AG04450 (cell line): Measurements from ENCODE around the gene MAML2. TPM values are rescaled to one million over a fixed set of nuclear protein-coding genes. Genes with fewer than 3 reads are reported as not detected.
"Not testable (repeated sequence)": the region's sequence is repeated elsewhere in the genome, so short reads cannot be mapped to it uniquely, and the experiment has no call there.

Experiments
- CTCF ChIA-PET: fragments of 300-600, 350-600 bp; formaldehyde crosslinking; extraction: SDS; loops from one replicate; lab custom pipeline; 2022; ENCODE audit warnings: antibody characterized with exemption, inconsistent platforms; lab: Charles Lee
- POLR2A ChIA-PET: fragments of 350-600 bp; formaldehyde crosslinking; extraction: SDS; loops from one replicate; lab custom pipeline; 2021; ENCODE audit warnings: antibody characterized with exemption, inconsistent platforms; lab: Yijun Ruan, JAX
- DNase-seq: peaks from one replicate; pipeline ENCODE4 v3.0.0-alpha.2; 2011; ENCODE audit warnings: low read depth, low spot score
- H3K27ac ChIP-seq: one replicate; pipeline ENCODE4 v1.5.1; 2012; ENCODE audit warnings: low read depth, low read length, control low read depth
- H3K27me3 ChIP-seq: one replicate; pipeline ENCODE4 v1.6.0; 2012; ENCODE audit warnings: low read length; ENCODE audit not compliant: control insufficient read depth, insufficient read depth
- H3K4me3 ChIP-seq: 2 replicates; pipeline ENCODE4 v1.5.1; 2011; ENCODE audit warnings: mild to moderate bottlenecking, low read depth, low read length, control low read depth
- H3K9me3 ChIP-seq: 2 replicates; pipeline ENCODE4 v1.5.1; 2012; ENCODE audit warnings: low read length; ENCODE audit not compliant: control insufficient read depth, insufficient read depth
- CTCF ChIP-seq: IDR thresholded peaks from 2 replicates; pipeline ENCODE4 v1.5.1; 2011; ENCODE audit warnings: low read depth, low read length, control low read depth, inconsistent platforms
- polyA plus RNA-seq: library from polyadenylated mRNA; depleted of rRNA; stranded (reverse); fragments of >200 nt; gene quantifications from 2 replicates; pipeline ENCODE4 v1.2.3, GENCODE V29; 2011

Gene MAML2
- polyA plus RNA-seq, 1 experiment: 23.0 TPM

DNA sequence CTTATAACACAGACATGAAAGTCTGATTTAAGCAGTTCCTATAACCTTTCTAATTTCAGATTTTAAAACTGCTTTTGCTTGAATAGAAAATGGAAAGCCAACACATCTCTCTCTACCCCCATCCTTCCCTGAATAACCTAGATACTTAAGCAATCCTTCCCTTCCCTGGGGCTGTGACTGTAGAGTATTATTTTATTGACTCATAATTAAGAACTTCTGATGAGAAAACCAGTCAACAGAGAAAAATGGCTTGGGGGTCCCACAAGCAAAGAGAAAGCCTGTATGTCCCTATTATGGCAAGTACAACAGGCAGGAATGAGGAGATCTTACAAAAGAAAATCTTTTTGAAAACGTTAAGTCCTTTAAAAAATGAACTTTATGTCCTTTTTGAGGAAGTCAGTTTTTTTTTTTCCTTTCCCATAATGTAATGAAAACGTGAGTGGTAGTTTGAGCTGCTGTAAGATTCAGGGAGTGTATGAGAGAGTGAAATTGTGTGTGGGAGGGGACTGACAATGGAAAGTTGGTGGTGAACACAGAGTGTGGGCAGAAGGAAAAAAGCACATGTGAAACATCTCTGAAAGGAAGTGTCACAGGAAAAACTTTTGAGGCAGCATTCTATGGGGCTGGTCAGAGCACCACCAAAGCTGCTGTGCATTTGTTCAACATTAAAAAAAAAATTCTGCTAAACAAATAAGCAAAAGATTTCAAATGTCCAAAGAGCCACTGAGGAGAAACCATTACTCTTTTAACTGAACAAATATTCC is 154.6 kb downstream of the MAML2 start:
- CTCF ChIA-PET: interaction anchor here (1.8 to 1.9 kb wide), 2 partner anchors 153 to 155 kb away, joined by 4 to 8 read pairs; partner anchors contain the start of gene MAML2
- H3K9me3 ChIP-seq: no peaks in the 10 kb centered on the region
- TF ChIP-seq CTCF: no peak
- peak overlapping the region; percentile 69 for H3K27ac ChIP-seq
- H3K27me3 ChIP-seq: no peaks in the 10 kb centered on the region
- H3K4me3 ChIP-seq: no peak overlapping the region
- no peak for DNase-seq
- POLR2A ChIA-PET: interaction anchor here (0.7 to 1.5 kb wide), 5 partner anchors 9 to 155 kb away, joined by 3 to 12 read pairs (median 5); partner anchors contain the start of gene MAML2

GRCh38 chr11:96187822-96188221 is 155.2 kb downstream of the MAML2 start:
- Histone ChIP-seq H3K4me3 (no peak overlapping the region), H3K27me3 (no peaks in the 10 kb centered on the region), H3K27ac (peak overlapping the region; percentile 42), H3K9me3 (no peaks in the 10 kb centered on the region)
- DNase-seq: no peak
- POLR2A ChIA-PET: interaction anchor here (0.7 to 1.5 kb wide), 5 partner anchors 13 to 353 kb away, joined by 3 to 12 read pairs (median 4); partner anchors contain the start of gene MAML2
- TF ChIP-seq CTCF: no peak
- CTCF ChIA-PET: interaction anchor here (1.2 to 1.9 kb wide), 3 partner anchors 42 to 155 kb away, joined by 3 to 8 read pairs (median 4); partner anchors contain the start of gene MAML2

DNA sequence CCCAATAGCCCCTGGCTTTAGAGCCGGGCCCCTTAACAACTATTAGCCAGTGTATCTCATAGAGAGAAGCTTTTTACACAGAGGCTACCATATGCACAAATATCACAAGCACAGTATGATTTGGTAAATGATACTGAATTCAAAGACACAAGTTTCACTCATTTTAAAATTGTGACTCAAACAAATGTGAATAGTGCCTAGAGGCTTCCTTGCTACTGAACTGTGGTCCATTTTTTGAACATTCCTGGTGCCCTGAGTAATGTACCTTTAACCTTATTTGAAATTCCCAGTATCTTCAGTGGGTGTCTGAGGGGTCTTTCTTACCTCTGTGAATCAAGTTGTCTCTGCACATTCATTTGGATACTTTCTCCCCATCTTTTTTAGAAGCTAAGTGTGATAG is 156.2 kb downstream of the MAML2 start:
- H3K27ac ChIP-seq: no peak overlapping the region
- ChIA-PET CTCF (interaction anchor here (0.8 to 1.2 kb wide), 3 partner anchors 43 to 156 kb away, joined by 3 to 4 read pairs (median 3); partner anchors contain the start of gene MAML2), POLR2A (interaction anchor here (0.7 to 1.0 kb wide), 3 partner anchors 14 to 352 kb away, joined by 3 to 4 read pairs (median 3); no protein-coding TSS in a partner anchor)
- no peak overlapping the region for H3K4me3 ChIP-seq
- no peak for TF ChIP-seq CTCF
- no peak for DNase-seq
- no peaks in the 10 kb centered on the region for H3K27me3 ChIP-seq
- no peaks in the 10 kb centered on the region for H3K9me3 ChIP-seq

GRCh38 chr11:96185220-96185768 is 157.7 kb downstream of the MAML2 start:
- ChIA-PET POLR2A (no interaction called here), CTCF (interaction anchor here (0.7 kb wide), 1 partner anchor 158 kb away, joined by 3 read pairs; the partner anchor contains the start of gene MAML2)
- Histone ChIP-seq H3K27ac (no peak overlapping the region), H3K27me3 (no peaks in the 10 kb centered on the region), H3K9me3 (no peaks in the 10 kb centered on the region), H3K4me3 (no peak overlapping the region)
- TF ChIP-seq CTCF: no peak
- no peak for DNase-seq

DNA sequence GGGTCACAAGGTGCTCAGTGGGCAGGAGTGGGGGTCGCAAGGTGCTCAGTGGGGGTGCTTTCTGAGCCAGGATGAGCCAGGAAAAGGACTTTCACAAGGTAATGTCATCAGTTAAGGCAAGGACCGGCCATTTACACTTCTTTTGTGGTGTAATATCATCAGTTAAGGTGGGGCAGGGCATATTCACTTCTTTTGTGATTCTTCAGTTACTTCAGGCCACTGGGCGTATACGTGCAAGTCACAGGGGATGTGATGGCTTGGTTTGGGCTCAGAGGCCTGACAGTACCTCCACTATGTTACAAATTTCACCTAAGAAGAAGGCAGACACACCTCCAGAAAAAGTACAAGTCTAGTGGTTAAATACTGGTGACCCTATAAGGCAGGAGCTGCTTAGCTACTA is 162.1 kb downstream of the MAML2 start:
- POLR2A ChIA-PET, CTCF ChIA-PET, H3K27me3 ChIP-seq, H3K27ac ChIP-seq, H3K4me3 ChIP-seq, H3K9me3 ChIP-seq, DNase-seq: not testable (repeated sequence)
